Activated CD4-positive, alpha-beta T cell treated with anti-CD3 and anti-CD28 coated beads for 1 hour (primary cell): ENCODE measurements around the gene FGD5.

Experiments used
- DNase-seq: peaks from one replicate; pipeline ENCODE4 v3.0.0-alpha.2; 2020

The FGD5 gene

GRCh38 chr3:14818804-14819500 lies at the start of gene FGD5:
FGD5 (plus strand) TSS chr3:14818962; CDS start chr3:14819072, 110 bp downstream.
- no peak for DNase-seq

GRCh38 chr3:14769544-14770325 lies 49.0 kb upstream of the FGD5 start:
- no peak for DNase-seq

- no peak for DNase-seq
These were observed 48.2 kb upstream of the FGD5 start for GRCh38 chr3:14770591-14770990.

- DNase-seq, result no peak
These were observed 46.9 kb upstream of the FGD5 start for GRCh38 chr3:14771593-14772497.

GRCh38 chr3:14772533-14773138 lies 46.1 kb upstream of the FGD5 start:
- no peak for DNase-seq

- no peak for DNase-seq
These were observed 45.5 kb upstream of the FGD5 start for GRCh38 chr3:14773281-14773680.

GRCh38 chr3:14773691-14774128 lies 45.1 kb upstream of the FGD5 start:
- no peak for DNase-seq

GRCh38 chr3:14774431-14774830 lies 44.3 kb upstream of the FGD5 start:
- DNase-seq, result no peak

- DNase-seq, result no peak
These were observed 43.8 kb upstream of the FGD5 start for GRCh38 chr3:14775011-14775410.

- DNase-seq, result no peak
These were observed 43.2 kb upstream of the FGD5 start for GRCh38 chr3:14775563-14775962.

GRCh38 chr3:14779069-14779685 lies 39.6 kb upstream of the FGD5 start:
- DNase-seq, result no peak

- no peak for DNase-seq
These were observed 37.7 kb upstream of the FGD5 start for GRCh38 chr3:14780927-14781507.

GRCh38 chr3:14783480-14784086 lies 35.2 kb upstream of the FGD5 start:
- no peak for DNase-seq

- no peak for DNase-seq
These were observed 34.6 kb upstream of the FGD5 start for GRCh38 chr3:14784087-14784681.

- no peak for DNase-seq
These were observed 33.3 kb upstream of the FGD5 start for GRCh38 chr3:14785207-14786155.

GRCh38 chr3:14786369-14786768 lies 32.4 kb upstream of the FGD5 start:
- DNase-seq, result no peak

- no peak for DNase-seq
These were observed 31.1 kb upstream of the FGD5 start for GRCh38 chr3:14787630-14788029.

- DNase-seq, result no peak
These were observed 30.1 kb upstream of the FGD5 start for GRCh38 chr3:14788644-14789043.

- DNase-seq, result no peak
These were observed 29.5 kb upstream of the FGD5 start for GRCh38 chr3:14789221-14789620.
